ENCODE results near the gene CCND2. TPM values are rescaled to one million over a fixed set of nuclear protein-coding genes. Genes with fewer than 3 reads are reported as not detected.

The CCND2 gene
- total RNA-seq, 1 donor from 2014 or later = 88.1 TPM

DNA sequence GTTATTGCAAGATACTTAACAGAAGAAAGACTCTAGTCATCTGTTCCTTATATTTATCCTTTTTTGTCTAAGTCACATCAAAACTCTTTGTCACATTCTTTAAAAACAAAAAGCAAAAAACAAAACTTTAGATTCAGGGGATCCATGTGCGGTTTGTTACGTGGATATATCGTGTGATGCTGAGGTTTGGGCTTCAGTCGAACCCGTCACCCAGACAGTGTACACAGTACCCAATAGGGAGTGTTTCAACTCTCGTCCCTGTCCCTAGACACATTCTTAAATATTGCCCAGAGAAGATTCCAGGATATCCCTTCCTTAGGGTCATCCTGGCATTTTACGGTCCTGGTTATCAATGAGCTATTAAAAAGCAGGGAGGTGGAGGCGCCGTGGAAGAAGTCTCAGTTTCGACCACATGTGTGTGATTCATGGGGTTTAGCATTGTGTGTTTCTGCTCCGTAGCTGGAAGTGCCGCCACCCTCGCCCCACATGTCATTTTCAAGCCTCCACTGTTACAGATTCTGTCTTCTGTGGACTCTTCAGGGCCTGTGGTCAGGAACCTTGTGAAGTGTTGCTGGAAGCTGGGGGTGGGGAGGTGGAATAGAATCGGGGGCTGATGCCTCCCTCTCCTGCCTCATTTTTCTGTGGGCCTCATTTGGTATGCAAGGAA, 19.9 kb downstream of the CCND2 start:
- no peak for DNase-seq (ENCODE audit: low spot score)
- Mint-ChIP-seq H3K27me3 (ENCODE audit: unreplicated experiment) (peaks cover 19% of the 10 kb centered on the region), H3K36me3 (ENCODE audit: low read depth, unreplicated experiment) (peaks cover 49% of the 10 kb centered on the region), H3K4me1 (ENCODE audit: unreplicated experiment) (peaks cover 54% of the 10 kb centered on the region), H3K4me3 (ENCODE audit: unreplicated experiment) (peak overlapping the region; percentile 16), H3K27ac (ENCODE audit: unreplicated experiment) (peak overlapping the region; percentile 80), H3K9me3 (ENCODE audit: unreplicated experiment) (no peaks in the 10 kb centered on the region)
- TF ChIP-seq, protein P1, sequence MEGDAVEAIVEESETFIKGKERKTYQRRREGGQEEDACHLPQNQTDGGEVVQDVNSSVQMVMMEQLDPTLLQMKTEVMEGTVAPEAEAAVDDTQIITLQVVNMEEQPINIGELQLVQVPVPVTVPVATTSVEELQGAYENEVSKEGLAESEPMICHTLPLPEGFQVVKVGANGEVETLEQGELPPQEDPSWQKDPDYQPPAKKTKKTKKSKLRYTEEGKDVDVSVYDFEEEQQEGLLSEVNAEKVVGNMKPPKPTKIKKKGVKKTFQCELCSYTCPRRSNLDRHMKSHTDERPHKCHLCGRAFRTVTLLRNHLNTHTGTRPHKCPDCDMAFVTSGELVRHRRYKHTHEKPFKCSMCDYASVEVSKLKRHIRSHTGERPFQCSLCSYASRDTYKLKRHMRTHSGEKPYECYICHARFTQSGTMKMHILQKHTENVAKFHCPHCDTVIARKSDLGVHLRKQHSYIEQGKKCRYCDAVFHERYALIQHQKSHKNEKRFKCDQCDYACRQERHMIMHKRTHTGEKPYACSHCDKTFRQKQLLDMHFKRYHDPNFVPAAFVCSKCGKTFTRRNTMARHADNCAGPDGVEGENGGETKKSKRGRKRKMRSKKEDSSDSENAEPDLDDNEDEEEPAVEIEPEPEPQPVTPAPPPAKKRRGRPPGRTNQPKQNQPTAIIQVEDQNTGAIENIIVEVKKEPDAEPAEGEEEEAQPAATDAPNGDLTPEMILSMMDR (IDR thresholded peaks at IDR 0.05; ENCODE audit: unreplicated experiment) = no peak

GRCh38 chr12:4293966-4294505, 20.5 kb downstream of the CCND2 start:
- peak overlapping the region; percentile 16 for H3K4me3 Mint-ChIP-seq (ENCODE audit: unreplicated experiment)
- H3K27ac Mint-ChIP-seq (ENCODE audit: unreplicated experiment) = peak overlapping the region; percentile 80
- no peaks in the 10 kb centered on the region for H3K9me3 Mint-ChIP-seq (ENCODE audit: unreplicated experiment)
- peaks cover 43% of the 10 kb centered on the region for H3K36me3 Mint-ChIP-seq (ENCODE audit: low read depth, unreplicated experiment)
- H3K4me1 Mint-ChIP-seq (ENCODE audit: unreplicated experiment) = peaks cover 48% of the 10 kb centered on the region
- TF ChIP-seq, protein P1 (IDR thresholded peaks at IDR 0.05; ENCODE audit: unreplicated experiment) = no peak
- DNase-seq (ENCODE audit: low spot score) = no peak
- H3K27me3 Mint-ChIP-seq (ENCODE audit: unreplicated experiment) = peaks cover 17% of the 10 kb centered on the region

GRCh38 chr12:4296751-4297150, 23.2 kb downstream of the CCND2 start:
- H3K27me3 Mint-ChIP-seq (ENCODE audit: unreplicated experiment) = peaks cover 10% of the 10 kb centered on the region
- TF ChIP-seq, protein P1 (IDR thresholded peaks at IDR 0.05; ENCODE audit: unreplicated experiment) = no peak
- no peak for DNase-seq (ENCODE audit: low spot score)
- H3K4me1 Mint-ChIP-seq (ENCODE audit: unreplicated experiment) = peaks cover 21% of the 10 kb centered on the region
- H3K27ac Mint-ChIP-seq (ENCODE audit: unreplicated experiment) = peak overlapping the region; percentile 17
- no peak overlapping the region for H3K4me3 Mint-ChIP-seq (ENCODE audit: unreplicated experiment)
- H3K9me3 Mint-ChIP-seq (ENCODE audit: unreplicated experiment) = no peaks in the 10 kb centered on the region
- H3K36me3 Mint-ChIP-seq (ENCODE audit: low read depth, unreplicated experiment) = peaks cover 44% of the 10 kb centered on the region

DNA sequence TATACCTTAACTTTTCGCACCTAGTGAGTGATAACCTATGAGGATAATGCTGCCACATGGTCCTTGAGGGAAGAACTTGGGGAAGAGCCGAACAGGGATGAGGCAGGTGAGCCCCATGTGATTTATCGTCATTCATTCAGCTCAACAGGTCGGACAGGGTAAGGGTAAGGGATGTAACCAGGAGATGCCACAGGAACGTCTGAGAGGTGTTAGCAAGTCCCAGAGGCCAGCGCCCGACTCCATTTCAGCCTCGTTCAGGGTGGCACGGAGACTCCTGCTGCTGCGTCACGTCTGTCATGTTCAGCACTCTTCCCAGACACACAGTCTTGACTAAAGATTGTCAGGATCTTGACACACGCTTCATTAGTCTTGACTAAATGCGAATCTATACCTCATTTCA, 24.1 kb downstream of the CCND2 start:
- no peaks in the 10 kb centered on the region for H3K9me3 Mint-ChIP-seq (ENCODE audit: unreplicated experiment)
- peaks cover 6% of the 10 kb centered on the region for H3K27me3 Mint-ChIP-seq (ENCODE audit: unreplicated experiment)
- TF ChIP-seq, protein P1 (IDR thresholded peaks at IDR 0.05; ENCODE audit: unreplicated experiment) = no peak
- H3K4me1 Mint-ChIP-seq (ENCODE audit: unreplicated experiment) = peaks cover 17% of the 10 kb centered on the region
- no peak overlapping the region for H3K4me3 Mint-ChIP-seq (ENCODE audit: unreplicated experiment)
- H3K36me3 Mint-ChIP-seq (ENCODE audit: low read depth, unreplicated experiment) = peaks cover 47% of the 10 kb centered on the region
- no peak for DNase-seq (ENCODE audit: low spot score)
- no peak overlapping the region for H3K27ac Mint-ChIP-seq (ENCODE audit: unreplicated experiment)

- no peak for DNase-seq (ENCODE audit: low spot score)
- no peaks in the 10 kb centered on the region for H3K9me3 Mint-ChIP-seq (ENCODE audit: unreplicated experiment)
- no peak overlapping the region for H3K27ac Mint-ChIP-seq (ENCODE audit: unreplicated experiment)
- H3K27me3 Mint-ChIP-seq (ENCODE audit: unreplicated experiment) = peaks cover 2% of the 10 kb centered on the region
- H3K4me3 Mint-ChIP-seq (ENCODE audit: unreplicated experiment) = no peak overlapping the region
- TF ChIP-seq, protein P1 (IDR thresholded peaks at IDR 0.05; ENCODE audit: unreplicated experiment) = no peak
- peaks cover 11% of the 10 kb centered on the region for H3K4me1 Mint-ChIP-seq (ENCODE audit: unreplicated experiment)
- H3K36me3 Mint-ChIP-seq (ENCODE audit: low read depth, unreplicated experiment) = peaks cover 38% of the 10 kb centered on the region
These were observed 27.3 kb downstream of the CCND2 start for GRCh38 chr12:4300883-4301282.

Data from endothelial cell (in vitro differentiated cells).